HFFc6 (cell line): ENCODE measurements around the gene MIS18BP1. TPM values are rescaled to one million over a fixed set of nuclear protein-coding genes. Genes with fewer than 3 reads are reported as not detected.

Experiments used
- DNase-seq: peaks from one replicate; pipeline ENCODE4 v3.0.0-alpha.2; 2018
- H3K27ac Mint-ChIP-seq: 2 replicates; pipeline ENCODE4 v1.8.0; 2020; ENCODE audit warnings: mild to moderate bottlenecking, mixed read lengths
- H3K27me3 Mint-ChIP-seq: 2 replicates; pipeline ENCODE4 v1.8.0; 2021; ENCODE audit warnings: mild to moderate bottlenecking, moderate library complexity, mixed read lengths; ENCODE audit not compliant: insufficient read depth
- H3K36me3 Mint-ChIP-seq: 2 replicates; pipeline ENCODE4 v1.8.0; 2021; ENCODE audit warnings: low read depth, mixed read lengths
- H3K4me1 Mint-ChIP-seq: 2 replicates; pipeline ENCODE4 v1.8.0; 2020; ENCODE audit warnings: low read depth, mixed read lengths
- H3K4me3 Mint-ChIP-seq: 2 replicates; pipeline ENCODE4 v1.8.0; 2020; ENCODE audit warnings: mild to moderate bottlenecking, moderate library complexity, mixed read lengths
- H3K9me3 Mint-ChIP-seq: 2 replicates; pipeline ENCODE4 v1.8.0; 2020; ENCODE audit warnings: mild to moderate bottlenecking, mixed read lengths
- CTCF ChIP-seq: fragments of 200-600 bp; sonication (generic); IDR thresholded peaks from 2 replicates; pipeline ENCODE4 v1.5.0; 2021; ENCODE audit warnings: antibody characterized with exemption, mild to moderate bottlenecking
- total RNA-seq, 6 experiments: library from RNA; stranded (reverse); fragmentation: NEBNext Ultra II Directional; extraction: Animal tissue kit (Norgen Biotek cat#: 25700); gene quantifications; 2 replicates in 1 of 6; 3 replicates in 5 of 6; pipeline ENCODE4 v1.2.3, GENCODE V29; 2021

Gene MIS18BP1
- total RNA-seq, 6 experiments from 2014 or later, result 12.0 to 19.2 (median 18.2) TPM

DNA sequence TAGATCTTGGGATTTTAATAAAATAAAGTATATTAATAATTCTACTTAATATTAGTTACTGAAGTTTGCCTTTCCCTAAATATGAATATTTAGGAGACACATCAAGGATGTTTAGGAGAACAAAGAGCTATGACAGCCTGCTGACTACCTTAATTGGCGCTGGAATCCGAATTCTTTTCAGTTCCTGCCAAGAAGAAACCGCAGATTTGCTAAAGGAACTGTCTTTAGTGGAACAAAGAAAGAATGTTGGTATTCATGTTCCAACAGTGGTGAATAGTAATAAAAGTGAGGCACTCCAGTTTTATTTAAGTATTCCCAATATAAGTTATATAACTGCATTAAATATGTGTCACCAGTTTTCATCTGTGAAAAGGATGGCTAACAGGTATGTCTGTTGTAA lies 54.5 kb downstream of the MIS18BP1 start:
- no peak for DNase-seq
- H3K27me3 Mint-ChIP-seq, result no peaks in the 10 kb centered on the region
- no peak for TF ChIP-seq CTCF
- H3K4me3 Mint-ChIP-seq, result no peak overlapping the region
- H3K27ac Mint-ChIP-seq, result no peak overlapping the region
- H3K4me1 Mint-ChIP-seq, result peaks cover 10% of the 10 kb centered on the region
- peaks cover 5% of the 10 kb centered on the region; the same call in 1 of the 2 replicates for H3K36me3 Mint-ChIP-seq
- no peaks in the 10 kb centered on the region for H3K9me3 Mint-ChIP-seq

DNA sequence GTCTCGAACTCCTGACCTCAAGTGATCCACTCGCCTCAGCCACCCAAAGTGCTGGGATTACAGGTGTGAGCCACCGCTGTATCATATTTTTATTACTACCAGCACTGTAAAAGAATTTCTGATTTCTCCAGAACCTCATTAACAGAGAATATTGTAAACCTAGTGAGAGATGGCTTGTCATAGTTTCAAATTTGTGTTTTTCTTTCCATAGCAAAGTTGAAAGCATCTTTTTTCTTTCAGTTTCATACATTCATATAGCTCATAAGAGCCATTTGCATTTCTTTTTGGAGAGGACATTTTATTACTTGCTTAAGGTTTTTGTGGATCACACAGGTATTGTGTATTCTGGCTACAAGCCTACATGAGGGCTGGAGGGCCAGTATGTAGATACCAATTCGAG lies 58.0 kb downstream of the MIS18BP1 start:
- H3K4me1 Mint-ChIP-seq, result peaks cover 10% of the 10 kb centered on the region
- DNase-seq, result no peak
- TF ChIP-seq CTCF, result no peak
- peaks cover 5% of the 10 kb centered on the region; the same call in 1 of the 2 replicates for H3K36me3 Mint-ChIP-seq
- no peak overlapping the region for H3K27ac Mint-ChIP-seq
- no peaks in the 10 kb centered on the region; the same call in 1 of the 2 replicates for H3K27me3 Mint-ChIP-seq
- no peaks in the 10 kb centered on the region for H3K9me3 Mint-ChIP-seq
- H3K4me3 Mint-ChIP-seq, result no peak overlapping the region

DNA sequence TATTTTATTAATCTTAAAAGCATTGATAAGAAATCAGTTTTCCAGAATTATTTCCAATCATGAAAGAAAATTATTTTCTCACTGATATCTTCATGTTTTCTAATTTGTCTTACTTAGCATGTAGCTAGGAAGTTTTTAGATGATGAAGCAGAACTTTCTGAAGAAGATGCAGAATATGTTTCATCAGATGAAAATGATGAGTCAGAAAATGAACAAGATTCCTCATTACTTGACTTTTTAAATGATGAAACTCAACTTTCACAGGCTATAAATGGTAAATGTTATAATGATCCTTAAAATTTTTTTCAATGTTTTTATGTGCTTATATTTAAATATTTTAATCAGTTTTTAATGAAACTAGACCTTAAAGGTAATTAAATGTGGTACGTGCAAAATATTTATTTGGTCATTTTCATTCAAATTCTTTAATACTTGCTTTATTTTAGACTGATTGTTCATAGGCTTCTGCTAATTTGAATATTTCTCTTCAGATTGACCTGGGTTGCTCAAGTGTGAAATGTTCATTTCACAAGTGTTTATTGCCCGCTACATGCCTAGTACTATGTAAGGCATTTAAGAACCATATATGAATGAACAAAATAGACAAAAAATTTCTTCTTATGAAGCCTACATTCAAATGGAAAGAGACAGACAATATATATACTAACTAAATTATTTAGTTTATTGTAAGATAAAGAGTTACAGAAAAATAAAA lies 67.7 kb downstream of the MIS18BP1 start:
- no peaks in the 10 kb centered on the region for H3K9me3 Mint-ChIP-seq
- peaks cover 24% of the 10 kb centered on the region for H3K4me1 Mint-ChIP-seq
- no peak overlapping the region for H3K4me3 Mint-ChIP-seq
- no peak overlapping the region for H3K27ac Mint-ChIP-seq
- DNase-seq, result no peak
- H3K27me3 Mint-ChIP-seq, result no peaks in the 10 kb centered on the region
- TF ChIP-seq CTCF, result no peak
- H3K36me3 Mint-ChIP-seq, result no peaks in the 10 kb centered on the region

DNA sequence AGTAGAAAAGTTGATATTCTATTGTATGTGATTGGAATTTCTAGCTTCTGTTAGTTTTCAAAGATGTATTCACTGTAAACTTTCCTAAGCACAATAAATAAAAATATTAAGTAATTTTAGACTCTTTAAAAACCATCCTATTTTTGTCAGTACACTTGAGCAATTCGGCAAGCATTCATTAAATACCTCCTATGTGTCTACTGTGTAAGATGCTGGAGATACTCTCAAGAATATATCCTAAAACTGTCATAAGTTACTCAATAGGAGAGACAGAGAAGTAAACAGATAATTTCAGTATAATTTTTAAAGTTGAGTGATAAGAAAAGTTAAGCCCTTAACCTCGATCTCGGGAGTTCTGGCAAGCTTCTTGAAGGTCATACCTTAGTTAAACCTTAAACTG lies 71.2 kb downstream of the MIS18BP1 start:
- TF ChIP-seq CTCF, result no peak
- no peaks in the 10 kb centered on the region for H3K36me3 Mint-ChIP-seq
- DNase-seq, result no peak
- no peak overlapping the region for H3K27ac Mint-ChIP-seq
- H3K4me3 Mint-ChIP-seq, result no peak overlapping the region
- no peaks in the 10 kb centered on the region; the same call in 1 of the 2 replicates for H3K27me3 Mint-ChIP-seq
- peaks cover 40% of the 10 kb centered on the region for H3K4me1 Mint-ChIP-seq
- no peaks in the 10 kb centered on the region for H3K9me3 Mint-ChIP-seq

GRCh38 chr14:45181329-45181728 lies 71.7 kb downstream of the MIS18BP1 start:
- TF ChIP-seq CTCF, result no peak
- peaks cover 45% of the 10 kb centered on the region for H3K4me1 Mint-ChIP-seq
- H3K4me3 Mint-ChIP-seq, result peak overlapping the region; percentile 34; the same call in 1 of the 2 replicates
- no peaks in the 10 kb centered on the region; the same call in 1 of the 2 replicates for H3K27me3 Mint-ChIP-seq
- H3K27ac Mint-ChIP-seq, result peak overlapping the region; percentile 80; the same call in 1 of the 2 replicates
- no peaks in the 10 kb centered on the region for H3K36me3 Mint-ChIP-seq
- no peak for DNase-seq
- H3K9me3 Mint-ChIP-seq, result no peaks in the 10 kb centered on the region
